HepG2 (cell line): Measurements from ENCODE around the gene SMIM12. TPM values are rescaled to one million over a fixed set of nuclear protein-coding genes. Genes with fewer than 3 reads are reported as not detected.

Experiments used
- ARID5B ChIP-seq: IDR thresholded peaks from 2 replicates; pipeline ENCODE4 v1.4.0; 2020; ENCODE audit warnings: mild to moderate bottlenecking, missing genetic modification reagents
- CREB1 ChIP-seq, 2 experiments: fragments of 450-650 bp in 1 of 2; IDR thresholded peaks; 2 replicates each; pipeline ENCODE4 v1.6.1; 2016 to 2017; ENCODE audit warnings: control low read depth in 1 of 2, mild to moderate bottlenecking in 1 of 2, missing compliant biosample characterization in 1 of 2, missing genetic modification characterization in 1 of 2
- CTCF ChIP-seq: sonication (generic); formaldehyde crosslinking; IDR thresholded peaks from 2 replicates; pipeline ENCODE4 v1.5.0; 2020; ENCODE audit warnings: mild to moderate bottlenecking, missing genetic modification reagents, moderate library complexity
- ELK4 ChIP-seq: sonication (generic); formaldehyde crosslinking; IDR thresholded peaks from 2 replicates; pipeline ENCODE4 v1.9.0; 2021; ENCODE audit warnings: missing genetic modification reagents, borderline replicate concordance
- FOXP4 ChIP-seq: sonication (generic); formaldehyde crosslinking; IDR thresholded peaks from 2 replicates; pipeline ENCODE4 v1.4.0; 2020; ENCODE audit warnings: missing genetic modification reagents
- HMG20B ChIP-seq: conservative IDR thresholded peaks from 2 replicates; pipeline ENCODE4 v1.6.1; 2016; ENCODE audit warnings: missing genetic modification reagents, missing compliant biosample characterization
- JUND ChIP-seq: sonication (generic); formaldehyde crosslinking; IDR thresholded peaks from 2 replicates; pipeline ENCODE4 v1.8.0; 2022; ENCODE audit warnings: mild to moderate bottlenecking, missing genetic modification reagents
- KLF9 ChIP-seq: IDR thresholded peaks from 2 replicates; pipeline ENCODE4 v1.6.1; 2016; ENCODE audit warnings: low read depth
- NR2F2 ChIP-seq: IDR thresholded peaks from 2 replicates; pipeline ENCODE4 v1.6.1; 2012; ENCODE audit warnings: low read depth, inconsistent platforms, borderline replicate concordance
- PAWR ChIP-seq: sonication (generic); formaldehyde crosslinking; IDR thresholded peaks from 2 replicates; pipeline ENCODE4 v1.4.0; 2020; ENCODE audit warnings: missing genetic modification reagents, mild to moderate bottlenecking, borderline replicate concordance
- PITX1 ChIP-seq: sonication (generic); formaldehyde crosslinking; IDR thresholded peaks from 2 replicates; pipeline ENCODE4 v1.5.1; 2020; ENCODE audit warnings: mild to moderate bottlenecking, missing genetic modification reagents
- RFX5 ChIP-seq: IDR thresholded peaks from 2 replicates; pipeline ENCODE4 v1.6.1; 2011; ENCODE audit warnings: low read depth, low read length, improper control_type of control experiment
- SRSF1 ChIP-seq: fragments of 200-400 bp; formaldehyde crosslinking; optimal IDR thresholded peaks from 2 replicates; pipeline ENCODE3; 2017; ENCODE audit warnings: mild to moderate bottlenecking, low read depth, low read length, moderate library complexity
- TBL1XR1 ChIP-seq: fragments of 150-350 bp; IDR thresholded peaks from 2 replicates; pipeline ENCODE4 v1.6.1; 2014; ENCODE audit warnings: borderline replicate concordance, low read length; ENCODE audit not compliant: partially characterized antibody
- TCF7 ChIP-seq: sonication (generic); IDR thresholded peaks from 2 replicates; pipeline ENCODE4 v1.6.1; 2016; ENCODE audit warnings: antibody characterized with exemption, low read depth
- USF2 ChIP-seq, 2 experiments: sonication (generic) in 1 of 2; formaldehyde crosslinking in 1 of 2; IDR thresholded peaks; 2 replicates each; pipeline versions ENCODE4 v1.5.1 to v1.6.1; 2011 to 2020; ENCODE audit warnings: borderline replicate concordance in 1 of 2, low read depth in 1 of 2, low read length in 1 of 2, mild to moderate bottlenecking in 1 of 2, missing genetic modification reagents in 1 of 2, moderate library complexity in 1 of 2
- ZBTB21 ChIP-seq: sonication (generic); formaldehyde crosslinking; IDR thresholded peaks from 2 replicates; pipeline ENCODE4 v1.4.0; 2020; ENCODE audit warnings: missing genetic modification reagents
- ZBTB7B ChIP-seq: sonication (generic); formaldehyde crosslinking; IDR thresholded peaks from 2 replicates; pipeline ENCODE4 v1.4.0; 2020; ENCODE audit warnings: missing genetic modification reagents
- ZNF709 ChIP-seq: sonication (generic); formaldehyde crosslinking; IDR thresholded peaks from 2 replicates; pipeline ENCODE4 v1.5.0; 2020; ENCODE audit warnings: mild to moderate bottlenecking, missing genetic modification reagents
- polyA plus RNA-seq, 8 experiments: library from polyadenylated mRNA; depleted of rRNA in 3 of 8; stranded (reverse) in 7 of 8; unstranded in 1 of 8; fragments of >200 nt; fragmentation: Illumina TruSeq in 4 of 8; extraction: Trizol in 4 of 8; gene quantifications; 2 replicates each; pipeline versions ENCODE4 v1.2.1 to v1.2.3, GENCODE V29; 2011 to 2016; ENCODE audit warnings: low read depth in 4 of 8, missing spikeins in 1 of 8, mixed read lengths in 1 of 8; ENCODE audit not compliant: insufficient read depth in 1 of 8
- total RNA-seq, 5 experiments: library from RNA; depleted of rRNA; stranded (reverse); fragments of >200 nt; fragmentation: Illumina TruSeq; extraction: Trizol; gene quantifications; 2 replicates each; pipeline ENCODE4 v1.2.3, GENCODE V29; 2016; ENCODE audit warnings: low read depth in 1 of 5

The SMIM12 gene
- total and polyA plus RNA-seq, 2 of the 13 experiments (the other 11 are each of a cell fraction or from before 2014, with no cell fraction given), result 20.1 to 41.3 TPM

- TF ChIP-seq USF2 (IDR thresholded peaks at IDR 0.05; ENCODE audit: low read depth, low read length) (no peak), USF2 (CRISPR knock-in tag; IDR thresholded peaks at IDR 0.05; ENCODE audit: borderline replicate concordance) (peak; percentile 66; the same call in 1 of the 2 replicates), PAWR (CRISPR knock-in tag) (no peak), ZBTB7B (no peak), CTCF (0 out of 2 replicates have a peak, but pooled peaks have one; percentile 4), ARID5B (CRISPR knock-in tag) (peak; percentile 29; the same call in 1 of the 2 replicates), JUND (CRISPR knock-in tag) (no peak), NR2F2 (peak; percentile 70; the same call in 1 of the 2 replicates), ZNF709 (CRISPR knock-in tag) (no peak), CREB1 (IDR thresholded peaks at IDR 0.05) (no peak), CREB1 (CRISPR knock-in tag; IDR thresholded peaks at IDR 0.05) (no peak), PITX1 (peak; percentile 56; the same call in 1 of the 2 replicates), ELK4 (CRISPR knock-in tag) (no peak), TCF7 (peak; percentile 71), TBL1XR1 (no peak), SRSF1 (no peak), HMG20B (CRISPR knock-in tag) (0 out of 2 replicates have a peak, but pooled peaks have one; percentile 49), KLF9 (CRISPR knock-in tag) (no peak), RFX5 (no peak), FOXP4 (CRISPR knock-in tag) (peak; percentile 67), ZBTB21 (CRISPR knock-in tag) (no peak)
Observed at GRCh38 chr1:34847094-34847493, 12.5 kb downstream of the SMIM12 start (continued).
